CD4-positive, alpha-beta memory T cell (primary cell): ENCODE results near the gene JCHAIN. TPM values are rescaled to one million over a fixed set of nuclear protein-coding genes. Genes with fewer than 3 reads are reported as not detected.
"Not testable (repeated sequence)": the region's sequence is repeated elsewhere in the genome, so short reads cannot be mapped to it uniquely, and the experiment has no call there.

Source experiments
- CTCF ChIA-PET: fragments of 350-600 bp; sonication (Branson Sonifier 250); formaldehyde crosslinking; loops from one replicate; lab custom pipeline; 2021; ENCODE audit warnings: inconsistent platforms; ENCODE audit not compliant: partially characterized antibody; lab: Charles Lee
- POLR2A ChIA-PET: fragments of 350-600 bp; sonication (Branson Sonifier 250); formaldehyde crosslinking; loops from one replicate; lab custom pipeline; 2021; ENCODE audit not compliant: partially characterized antibody; lab: Charles Lee
- DNase-seq, 5 donors: peaks; one replicate each; pipeline versions ENCODE4 v3.0.0 to v3.0.0-alpha.2; 2020 to 2022; ENCODE audit warnings: mixed read lengths in 1 of 5
- H3K27ac ChIP-seq: one replicate; pipeline ENCODE4 v1.7.0; 2013; ENCODE audit warnings: low read depth, low read length
- H3K27me3 ChIP-seq: 2 replicates; pipeline ENCODE4 v1.7.0; 2013; ENCODE audit warnings: mild to moderate bottlenecking, low read length, moderate library complexity; ENCODE audit not compliant: insufficient read depth
- H3K36me3 ChIP-seq: 2 replicates; pipeline ENCODE4 v1.7.0; 2013; ENCODE audit warnings: mild to moderate bottlenecking, low read length, moderate library complexity; ENCODE audit not compliant: insufficient read depth
- H3K4me1 ChIP-seq: 2 replicates; pipeline ENCODE4 v1.7.0; 2013; ENCODE audit warnings: mild to moderate bottlenecking, low read length, moderate library complexity; ENCODE audit not compliant: insufficient read depth
- H3K4me3 ChIP-seq, 2 donors: one replicate each; pipeline ENCODE4 v1.7.0; 2013; ENCODE audit warnings: low read length in 2 of 2, mild to moderate bottlenecking in 1 of 2
- H3K9me3 ChIP-seq, 2 donors: one replicate each; pipeline ENCODE4 v1.7.0; 2013; ENCODE audit warnings: low read length in 2 of 2, control low read depth in 1 of 2; ENCODE audit not compliant: control insufficient read depth in 1 of 2
- H3K27ac Mint-ChIP-seq, 7 donors: one replicate each; pipeline ENCODE4 v1.8.0; 2020 to 2021; ENCODE audit warnings: mixed read lengths in 7 of 7, mild to moderate bottlenecking in 6 of 7, inconsistent platforms in 3 of 7, moderate library complexity in 3 of 7
- H3K27me3 Mint-ChIP-seq, 2 donors: one replicate each; pipeline ENCODE4 v1.8.0; 2020 to 2021; ENCODE audit warnings: mixed read lengths in 2 of 2
- H3K36me3 Mint-ChIP-seq, 2 donors: one replicate each; pipeline ENCODE4 v1.8.0; 2020 to 2021; ENCODE audit warnings: mixed read lengths in 2 of 2, inconsistent platforms in 1 of 2, mild to moderate bottlenecking in 1 of 2
- H3K4me1 Mint-ChIP-seq, 4 donors: one replicate each; pipeline ENCODE4 v1.8.0; 2020 to 2021; ENCODE audit warnings: mixed read lengths in 4 of 4, mild to moderate bottlenecking in 1 of 4
- H3K4me3 Mint-ChIP-seq, 8 donors: one replicate each; pipeline ENCODE4 v1.8.0; 2020 to 2021; ENCODE audit warnings: mixed read lengths in 8 of 8, mild to moderate bottlenecking in 7 of 8, moderate library complexity in 6 of 8, inconsistent platforms in 3 of 8
- H3K9me3 Mint-ChIP-seq, 8 donors: one replicate each; pipeline ENCODE4 v1.8.0; 2020 to 2021; ENCODE audit warnings: mixed read lengths in 8 of 8, mild to moderate bottlenecking in 5 of 8, inconsistent platforms in 3 of 8, moderate library complexity in 1 of 8
- intact Hi-C: fragments of 100-400 bp; cut with micrococcal nuclease; formaldehyde crosslinking; loops from one replicate; pipeline ENCODE4 v1.15.1; 2023
- polyA plus RNA-seq, 2 donors: library from polyadenylated mRNA; unstranded; fragments of 300-500 nt; fragmentation: Illumina TruSeq; gene quantifications; one replicate each; pipeline ENCODE4 v1.2.3, GENCODE V29; 2021
- total RNA-seq, 2 experiments: library from RNA; stranded (reverse); gene quantifications; one replicate each; pipeline ENCODE4 v1.2.3, GENCODE V29; 2021

Gene JCHAIN
- total and polyA plus RNA-seq, 4 experiments from 2014 or later = 1.3 to 51.8 TPM; not detected in 2

DNA sequence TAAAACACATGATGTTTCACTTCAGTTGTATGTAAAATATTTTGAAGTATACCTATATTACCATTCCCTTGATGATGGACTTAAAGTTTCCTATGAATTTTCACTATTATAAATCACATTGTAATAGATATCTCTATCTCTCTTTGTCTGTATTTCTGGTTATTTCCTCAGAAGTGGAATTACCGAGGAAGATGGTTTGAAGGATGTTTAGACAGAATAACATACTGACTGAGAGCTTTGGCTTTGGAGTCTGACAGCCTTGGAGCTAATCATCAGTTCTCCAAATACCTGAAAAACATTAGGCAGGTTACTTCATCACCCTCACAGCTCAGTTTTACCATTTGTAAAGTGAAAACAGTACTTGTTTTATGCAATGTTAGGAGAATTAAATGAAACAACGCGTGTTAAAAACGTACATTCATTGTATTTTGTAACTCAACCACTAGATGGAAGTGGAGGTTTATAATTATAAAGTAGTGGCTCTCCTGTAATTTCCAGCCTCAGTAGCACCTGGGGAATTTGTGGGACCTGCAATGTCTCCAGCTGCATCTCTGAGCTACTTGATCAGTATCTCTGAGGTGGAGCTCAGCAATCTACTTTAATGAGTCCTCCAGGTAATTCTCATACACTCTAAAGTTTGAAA lies 14.3 kb downstream of the JCHAIN start:
- ChIA-PET CTCF (interaction anchor here (0.7 to 2.0 kb wide), 29 partner anchors 9 to 1653 kb away, joined by 3 to 10 read pairs (median 4); partner anchors contain the start of genes ENAM and UTP3), POLR2A (interaction anchor here (1.2 kb wide), 1 partner anchor 53 kb away, joined by 4 read pairs; no protein-coding TSS in a partner anchor)
- Histone ChIP-seq H3K27ac (no peak overlapping the region), H3K4me3 (no peak overlapping the region), H3K9me3 (no peaks in the 10 kb centered on the region), H3K27me3 (peaks cover 7% of the 10 kb centered on the region), H3K36me3 (no peaks in the 10 kb centered on the region), H3K4me1 (no peaks in the 10 kb centered on the region)
- Mint-ChIP-seq H3K27ac (no peak overlapping the region), H3K4me1 (peaks cover 0 to 4% (median 3%) of the 10 kb centered on the region in 4 donors), H3K4me3 (no peak overlapping the region), H3K9me3 (no peaks in the 10 kb centered on the region), H3K27me3 (peaks cover 2 to 5% of the 10 kb centered on the region in 2 donors), H3K36me3 (no peaks in the 10 kb centered on the region)
- intact Hi-C loops = loop anchor here (1.0 to 2.0 kb wide), 4 partner anchors 36 to 358 kb away; partner anchors contain the start of genes MOB1B and UTP3
- DNase-seq = peak in 4 of 5 donors; percentile 27 to 47 (median 32)

DNA sequence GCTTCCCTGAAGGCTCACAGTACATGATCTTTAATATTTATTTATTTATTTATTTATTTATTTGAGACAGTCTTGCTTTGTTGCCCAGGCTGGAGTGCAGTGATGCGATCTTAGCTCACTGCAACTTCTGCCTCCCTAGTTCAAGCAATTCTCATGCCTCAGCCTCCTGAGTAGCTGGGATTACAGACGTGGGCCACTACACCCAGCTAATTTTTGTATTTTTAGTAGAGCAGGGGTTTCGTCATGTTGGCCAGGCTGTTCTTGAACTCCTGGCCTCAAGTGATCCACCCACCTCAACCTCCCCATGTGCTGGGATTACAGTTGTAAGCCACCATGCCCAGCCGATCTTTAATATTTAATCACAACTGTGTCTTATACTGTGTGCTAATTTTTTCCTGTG lies 15.6 kb downstream of the JCHAIN start:
- H3K36me3 ChIP-seq, H3K4me1 Mint-ChIP-seq, POLR2A ChIA-PET, H3K4me3 Mint-ChIP-seq, H3K27ac ChIP-seq, intact Hi-C loops, DNase-seq, H3K36me3 Mint-ChIP-seq, H3K9me3 ChIP-seq, H3K9me3 Mint-ChIP-seq, H3K27me3 Mint-ChIP-seq, H3K4me1 ChIP-seq, H3K27me3 ChIP-seq, H3K4me3 ChIP-seq, H3K27ac Mint-ChIP-seq: not testable (repeated sequence)
- CTCF ChIA-PET = interaction anchor here (1.0 to 1.9 kb wide), 3 partner anchors 22 to 1651 kb away, joined by 3 to 8 read pairs (median 5); partner anchors contain the start of gene ENAM

DNA sequence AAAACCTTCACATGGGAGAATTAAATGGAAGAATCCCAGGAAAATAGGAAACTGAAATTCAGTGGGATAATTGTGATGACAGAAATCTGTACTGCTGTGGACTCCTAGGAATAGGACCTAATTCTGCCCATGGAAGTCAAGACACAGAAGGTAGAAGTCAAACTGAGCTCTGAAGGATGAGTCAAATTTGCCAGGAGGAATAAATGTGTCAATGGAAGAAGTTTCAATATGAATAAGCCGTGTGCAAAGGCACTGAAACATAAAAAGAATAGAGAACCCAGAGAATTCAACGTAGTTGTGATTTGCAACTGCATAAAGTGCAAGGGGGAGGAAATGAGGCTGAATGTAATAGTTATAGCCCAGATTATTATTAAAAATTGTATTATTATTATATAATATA lies 26.1 kb downstream of the JCHAIN start:
- Histone ChIP-seq H3K27ac (no peak overlapping the region), H3K27me3 (no peaks in the 10 kb centered on the region), H3K36me3 (no peaks in the 10 kb centered on the region), H3K4me1 (no peaks in the 10 kb centered on the region), H3K4me3 (no peak overlapping the region), H3K9me3 (no peaks in the 10 kb centered on the region)
- intact Hi-C loops = no loop called here
- H3K9me3 Mint-ChIP-seq = no peaks in the 10 kb centered on the region
- ChIA-PET CTCF (no interaction called here), POLR2A (no interaction called here)
- H3K27me3 Mint-ChIP-seq = peaks cover 0 to 3% of the 10 kb centered on the region in 2 donors
- no peaks in the 10 kb centered on the region for H3K36me3 Mint-ChIP-seq
- no peaks in the 10 kb centered on the region for H3K4me1 Mint-ChIP-seq
- no peak overlapping the region for H3K4me3 Mint-ChIP-seq
- no peak overlapping the region for H3K27ac Mint-ChIP-seq
- DNase-seq = no peak

- no peaks in the 10 kb centered on the region for H3K36me3 Mint-ChIP-seq
- Histone ChIP-seq H3K36me3 (no peaks in the 10 kb centered on the region), H3K27ac (no peak overlapping the region), H3K9me3 (no peaks in the 10 kb centered on the region), H3K4me1 (no peaks in the 10 kb centered on the region), H3K27me3 (no peaks in the 10 kb centered on the region), H3K4me3 (no peak overlapping the region)
- ChIA-PET CTCF (interaction anchor here (1.1 kb wide), 1 partner anchor 21 kb away, joined by 3 read pairs; no protein-coding TSS in a partner anchor), POLR2A (no interaction called here)
- H3K4me3 Mint-ChIP-seq = no peak overlapping the region
- no peaks in the 10 kb centered on the region for H3K4me1 Mint-ChIP-seq
- peaks cover 3 to 7% of the 10 kb centered on the region in 2 donors for H3K27me3 Mint-ChIP-seq
- H3K27ac Mint-ChIP-seq = no peak overlapping the region
- intact Hi-C loops = no loop called here
- no peak for DNase-seq
- H3K9me3 Mint-ChIP-seq = no peaks in the 10 kb centered on the region
These were observed 28.9 kb downstream of the JCHAIN start for GRCh38 chr4:70637239-70637913.

- Histone ChIP-seq H3K9me3 (no peaks in the 10 kb centered on the region), H3K4me3 (no peak overlapping the region), H3K27ac (no peak overlapping the region), H3K36me3 (no peaks in the 10 kb centered on the region), H3K4me1 (no peaks in the 10 kb centered on the region), H3K27me3 (no peaks in the 10 kb centered on the region)
- Mint-ChIP-seq H3K4me1 (no peaks in the 10 kb centered on the region), H3K36me3 (no peaks in the 10 kb centered on the region), H3K27ac (no peak overlapping the region), H3K27me3 (peaks cover 4% of the 10 kb centered on the region in 2 donors), H3K9me3 (no peaks in the 10 kb centered on the region), H3K4me3 (no peak overlapping the region)
- POLR2A ChIA-PET = no interaction called here
- CTCF ChIA-PET = no interaction called here
- DNase-seq = no peak
- intact Hi-C loops = no loop called here
These were observed 31.8 kb downstream of the JCHAIN start for GRCh38 chr4:70634482-70634881.

DNA sequence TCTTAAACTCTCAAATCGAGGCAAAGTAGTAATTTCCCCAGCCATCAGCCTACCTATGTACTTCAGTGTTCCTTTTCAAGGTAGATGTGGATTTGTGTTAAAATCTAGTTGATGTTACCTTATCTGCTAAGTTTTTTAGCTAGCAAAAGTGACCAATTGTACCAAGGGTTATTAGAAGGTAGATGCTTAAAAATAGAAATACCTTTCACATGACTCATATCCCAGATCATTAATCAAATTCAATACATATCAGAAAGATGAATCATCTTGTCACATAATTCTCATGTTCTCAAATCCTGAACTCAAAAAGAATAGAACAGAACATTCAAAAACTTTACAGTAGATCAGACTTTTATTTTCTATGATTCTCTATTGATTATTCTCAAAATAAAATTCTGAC lies 34.3 kb downstream of the JCHAIN start:
- H3K36me3 Mint-ChIP-seq = no peaks in the 10 kb centered on the region
- no peaks in the 10 kb centered on the region for H3K27me3 ChIP-seq
- H3K9me3 ChIP-seq = no peaks in the 10 kb centered on the region
- peaks cover 0 to 3% (median 0%) of the 10 kb centered on the region in 4 donors for H3K4me1 Mint-ChIP-seq
- H3K9me3 Mint-ChIP-seq = no peaks in the 10 kb centered on the region
- H3K4me1 ChIP-seq = no peaks in the 10 kb centered on the region
- DNase-seq = no peak
- H3K27ac ChIP-seq = no peak overlapping the region
- no peaks in the 10 kb centered on the region for H3K36me3 ChIP-seq
- POLR2A ChIA-PET = no interaction called here
- no peak overlapping the region for H3K27ac Mint-ChIP-seq
- no peak overlapping the region for H3K4me3 Mint-ChIP-seq
- CTCF ChIA-PET = no interaction called here
- intact Hi-C loops = no loop called here
- no peak overlapping the region for H3K4me3 ChIP-seq
- peaks cover 4% of the 10 kb centered on the region in 2 donors for H3K27me3 Mint-ChIP-seq

DNA sequence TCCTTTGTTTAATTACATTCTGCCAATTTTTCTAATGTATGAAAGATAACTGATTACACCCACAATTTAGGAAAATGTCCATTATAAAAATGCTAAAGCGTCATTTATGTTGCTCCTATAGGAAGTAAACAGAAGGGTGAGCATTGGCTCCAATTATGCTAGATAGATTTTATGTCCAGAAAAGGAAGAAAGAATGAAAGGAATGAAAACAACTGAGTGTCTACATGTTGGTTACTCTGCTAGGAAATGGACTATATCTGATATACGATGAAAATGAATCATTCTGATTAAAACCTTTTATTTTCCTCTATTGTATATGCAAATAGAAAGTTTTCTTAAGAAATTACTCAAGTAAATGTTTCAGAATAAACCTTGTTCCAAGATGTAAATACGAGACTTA lies 36.1 kb downstream of the JCHAIN start:
- H3K27ac Mint-ChIP-seq = no peak overlapping the region
- peaks cover 4% of the 10 kb centered on the region in 2 donors for H3K27me3 Mint-ChIP-seq
- Histone ChIP-seq H3K4me1 (no peaks in the 10 kb centered on the region), H3K36me3 (no peaks in the 10 kb centered on the region), H3K9me3 (no peaks in the 10 kb centered on the region), H3K27ac (no peak overlapping the region), H3K4me3 (no peak overlapping the region), H3K27me3 (no peaks in the 10 kb centered on the region)
- CTCF ChIA-PET = no interaction called here
- intact Hi-C loops = no loop called here
- H3K36me3 Mint-ChIP-seq = no peaks in the 10 kb centered on the region
- POLR2A ChIA-PET = no interaction called here
- H3K4me3 Mint-ChIP-seq = no peak overlapping the region
- no peak for DNase-seq
- H3K4me1 Mint-ChIP-seq = peaks cover 0 to 3% (median 0%) of the 10 kb centered on the region in 4 donors
- no peaks in the 10 kb centered on the region for H3K9me3 Mint-ChIP-seq
